ENCODE data around the gene UBTF.

The UBTF gene

GRCh38 chr17:44188576-44189403 lies 30.7 kb downstream of the UBTF start:
- Histone ChIP-seq H3K4me1 (peaks cover 12% of the 10 kb centered on the region), H3K27me3 (ENCODE audit: control insufficient read depth, insufficient read depth, low read length) (no peaks in the 10 kb centered on the region), H3K9ac (no peak overlapping the region), H3K27ac (no peak overlapping the region), H3K9me3 (ENCODE audit: control insufficient read depth, low read length) (no peaks in the 10 kb centered on the region), H3K79me2 (peaks cover 4% of the 10 kb centered on the region), H3K36me3 (ENCODE audit: control insufficient read depth, insufficient read depth, low read length) (no peaks in the 10 kb centered on the region), H3K4me2 (ENCODE audit: low read length) (no peak overlapping the region), H2AFZ (no peak overlapping the region), H3K4me3 (ENCODE audit: low read depth, low read length) (no peak overlapping the region)
- TF ChIP-seq CTCF (IDR thresholded peaks at IDR 0.05), result no peak

GRCh38 chr17:44187131-44187899 lies 32.2 kb downstream of the UBTF start:
- no peak for TF ChIP-seq CTCF (IDR thresholded peaks at IDR 0.05)
- H3K4me3 ChIP-seq (ENCODE audit: low read depth, low read length), result peak overlapping the region; percentile 98
- H3K4me1 ChIP-seq, result peaks cover 12% of the 10 kb centered on the region
- H3K36me3 ChIP-seq (ENCODE audit: control insufficient read depth, insufficient read depth, low read length), result no peaks in the 10 kb centered on the region
- no peaks in the 10 kb centered on the region for H3K27me3 ChIP-seq (ENCODE audit: control insufficient read depth, insufficient read depth, low read length)
- no peaks in the 10 kb centered on the region for H3K9me3 ChIP-seq (ENCODE audit: control insufficient read depth, low read length)
- H3K4me2 ChIP-seq (ENCODE audit: low read length), result peak overlapping the region; percentile 96
- H3K9ac ChIP-seq, result peak overlapping the region; percentile 69
- H2AFZ ChIP-seq, result peak overlapping the region; percentile 86
- peak overlapping the region; percentile 99 for H3K27ac ChIP-seq
- peaks cover 4% of the 10 kb centered on the region for H3K79me2 ChIP-seq

GRCh38 chr17:44186307-44187130 lies 33.0 kb downstream of the UBTF start, which contains the start of gene TMUB2:
TSS of gene TMUB2 (plus strand) at chr17:44186972. CDS start at chr17:44187709, 737 bp downstream.
- Histone ChIP-seq H3K4me2 (ENCODE audit: low read length) (peak within 1 kb of the TSS; percentile 96), H3K4me3 (ENCODE audit: low read depth, low read length) (peak within 1 kb of the TSS; percentile 98), H3K79me2 (peaks cover 4% of the 10 kb centered on the region), H3K4me1 (peaks cover 12% of the 10 kb centered on the region), H3K27me3 (ENCODE audit: control insufficient read depth, insufficient read depth, low read length) (no peaks in the 10 kb centered on the region), H3K9ac (peak within 1 kb of the TSS; percentile 69), H2AFZ (peak within 1 kb of the TSS; percentile 89), H3K9me3 (ENCODE audit: control insufficient read depth, low read length) (no peaks in the 10 kb centered on the region), H3K36me3 (ENCODE audit: control insufficient read depth, insufficient read depth, low read length) (no peaks in the 10 kb centered on the region), H3K27ac (peak within 1 kb of the TSS; percentile 99)
- no peak for TF ChIP-seq CTCF (IDR thresholded peaks at IDR 0.05)

- Histone ChIP-seq H3K27ac (no peak overlapping the region), H3K79me2 (peaks cover 4% of the 10 kb centered on the region), H3K36me3 (ENCODE audit: control insufficient read depth, insufficient read depth, low read length) (no peaks in the 10 kb centered on the region), H3K27me3 (ENCODE audit: control insufficient read depth, insufficient read depth, low read length) (no peaks in the 10 kb centered on the region), H3K4me2 (ENCODE audit: low read length) (no peak overlapping the region), H3K9ac (no peak overlapping the region), H3K4me1 (peaks cover 12% of the 10 kb centered on the region), H3K4me3 (ENCODE audit: low read depth, low read length) (no peak overlapping the region), H2AFZ (no peak overlapping the region), H3K9me3 (ENCODE audit: control insufficient read depth, low read length) (no peaks in the 10 kb centered on the region)
- TF ChIP-seq CTCF (IDR thresholded peaks at IDR 0.05), result no peak
Observed at GRCh38 chr17:44184212-44184810, 35.2 kb downstream of the UBTF start.

All from parathyroid adenoma (tissue), 2 donors.